ENCODE results near the gene GMFB. TPM values are rescaled to one million over a fixed set of nuclear protein-coding genes. Genes with fewer than 3 reads are reported as not detected.
"Not testable (repeated sequence)": the region's sequence is repeated elsewhere in the genome, so short reads cannot be mapped to it uniquely, and the experiment has no call there.

GMFB gene
- total and polyA plus RNA-seq, 8 donors = 4.1 to 101 (median 29.2) TPM

- WGBS, 5 donors = 80 to 91% (median 91%) methylated on average over 8 of the region's 8 CpGs
Observed at GRCh38 chr14:54447231-54447692, 41.5 kb downstream of the GMFB start.

GRCh38 chr14:54446161-54446693, 42.6 kb downstream of the GMFB start:
- no peak overlapping the region for H3K27ac ChIP-seq
- DNase-seq = peak in 1 of 2 donors; percentile 69
- WGBS, 5 donors = 13 to 18% (median 16%) methylated on average over 5 of the region's 5 CpGs

More at GRCh38 chr14:54447231-54447692, 41.5 kb downstream of the GMFB start:
- Histone ChIP-seq H3K36me3 (no peaks in the 10 kb centered on the region), H3K4me1 (peaks cover 0 to 17% (median 5%) of the 10 kb centered on the region in 4 donors), H3K9me3 (no peaks in the 10 kb centered on the region), H3K27ac (peak overlapping the region in 1 of 5 donors; percentile 30), H3K4me3 (no peak overlapping the region), H3K27me3 (peaks cover 0 to 9% (median 0%) of the 10 kb centered on the region in 3 donors)
- intact Hi-C loops (cut with DNase I; ENCODE audit: low total_unique reads) = no loop called here
- TF ChIP-seq POLR2AphosphoS5 (IDR thresholded peaks at IDR 0.05) = peak in 1 of 3 donors; percentile 49
- TF ChIP-seq EP300 (IDR thresholded peaks at IDR 0.05) = no peak
- TF ChIP-seq CTCF (IDR thresholded peaks at IDR 0.05) = no peak
- peak; percentile 37 to 77 for DNase-seq

GRCh38 chr14:54444681-54445080, 44.1 kb downstream of the GMFB start:
- H3K27me3 ChIP-seq = peaks cover 0 to 3% (median 0%) of the 10 kb centered on the region in 3 donors
- 87 to 92% (median 88%) methylated on average over 7 of the region's 7 CpGs for WGBS, 5 donors
- intact Hi-C loops (cut with DNase I; ENCODE audit: low total_unique reads) = no loop called here
- no peaks in the 10 kb centered on the region for H3K9me3 ChIP-seq
- no peak overlapping the region for H3K27ac ChIP-seq
- H3K36me3 ChIP-seq = no peaks in the 10 kb centered on the region
- DNase-seq = no peak
- H3K4me1 ChIP-seq = peaks cover 12 to 34% (median 21%) of the 10 kb centered on the region in 4 donors
- H3K4me3 ChIP-seq = no peak overlapping the region
- TF ChIP-seq EP300 (IDR thresholded peaks at IDR 0.05) (no peak), CTCF (IDR thresholded peaks at IDR 0.05) (no peak), POLR2A (IDR thresholded peaks at IDR 0.05) (no peak), POLR2AphosphoS5 (IDR thresholded peaks at IDR 0.05) (no peak)

More at GRCh38 chr14:54446161-54446693, 42.6 kb downstream of the GMFB start:
- peaks cover 0 to 5% (median 0%) of the 10 kb centered on the region in 3 donors for H3K27me3 ChIP-seq
- intact Hi-C loops (cut with DNase I; ENCODE audit: low total_unique reads) = no loop called here
- no peaks in the 10 kb centered on the region for H3K36me3 ChIP-seq
- no peak overlapping the region for H3K4me3 ChIP-seq
- H3K9me3 ChIP-seq = no peaks in the 10 kb centered on the region
- peaks cover 4 to 24% (median 12%) of the 10 kb centered on the region in 4 donors for H3K4me1 ChIP-seq
- TF ChIP-seq POLR2AphosphoS5 (IDR thresholded peaks at IDR 0.05) = no peak
- TF ChIP-seq EP300 (IDR thresholded peaks at IDR 0.05) = no peak
- no peak for TF ChIP-seq POLR2A (IDR thresholded peaks at IDR 0.05)
- TF ChIP-seq CTCF (IDR thresholded peaks at IDR 0.05) = no peak

- Histone ChIP-seq H3K27me3 (peaks cover 0 to 3% (median 0%) of the 10 kb centered on the region in 3 donors), H3K4me3 (no peak overlapping the region), H3K36me3 (no peaks in the 10 kb centered on the region), H3K4me1 (peaks cover 14 to 41% (median 27%) of the 10 kb centered on the region in 4 donors), H3K9me3 (no peaks in the 10 kb centered on the region), H3K27ac (no peak overlapping the region)
- intact Hi-C loops (cut with DNase I; ENCODE audit: low total_unique reads) = no loop called here
- no peak for DNase-seq
- TF ChIP-seq POLR2AphosphoS5 (IDR thresholded peaks at IDR 0.05) (no peak), POLR2A (IDR thresholded peaks at IDR 0.05) (no peak), EP300 (IDR thresholded peaks at IDR 0.05) (no peak), CTCF (IDR thresholded peaks at IDR 0.05) (no peak)
- 82 to 93% (median 90%) methylated on average over 18 of the region's 18 CpGs for WGBS, 5 donors
Observed at GRCh38 chr14:54443981-54444380, 44.8 kb downstream of the GMFB start.

- H3K36me3 ChIP-seq; H3K27me3 ChIP-seq; H3K4me3 ChIP-seq; H3K27ac ChIP-seq; intact Hi-C loops (cut with DNase I; ENCODE audit: low total_unique reads); DNase-seq; H3K9me3 ChIP-seq: not testable (repeated sequence)
- peaks cover 14 to 51% (median 32%) of the 10 kb centered on the region in 4 donors for H3K4me1 ChIP-seq
- 93 to 100% (median 97%) methylated on average over 8 to 16 of the region's 23 CpGs for WGBS, 5 donors
Observed at GRCh38 chr14:54442961-54443360, 45.8 kb downstream of the GMFB start.

Data from stomach (tissue), 9 donors.